PC-9 (cell line): ENCODE data around the gene RGS9.

Experiments used
- CTCF ChIP-seq: fragments of 200-600 bp; sonication (generic); conservative IDR thresholded peaks from 2 replicates; pipeline ENCODE4 v1.6.1; 2017; ENCODE audit warnings: mixed run types, antibody characterized with exemption, mild to moderate bottlenecking, moderate library complexity
- EZH2 ChIP-seq: fragments of 200-600 bp; sonication (generic); IDR thresholded peaks from 2 replicates; pipeline ENCODE4 v1.8.0; 2017; ENCODE audit warnings: antibody characterized with exemption, low read depth

GRCh38 chr17:65194670-65195334 lies 57.6 kb downstream of the RGS9 start:
- no peak for TF ChIP-seq EZH2
- TF ChIP-seq CTCF: no peak
